H1 (cell line): ENCODE data around the gene DNTTIP2. TPM values are rescaled to one million over a fixed set of nuclear protein-coding genes. Genes with fewer than 3 reads are reported as not detected.

Experiments
- CTCF ChIA-PET: fragments of 300-600 bp; sonication (Branson Sonifier 250); formaldehyde crosslinking; loops from one replicate; lab custom pipeline; 2021; ENCODE audit not compliant: partially characterized antibody; lab: Charles Lee
- POLR2A ChIA-PET: fragments of 300-600 bp; sonication (Branson Sonifier 250); formaldehyde crosslinking; loops from one replicate; lab custom pipeline; 2021; ENCODE audit warnings: inconsistent platforms; ENCODE audit not compliant: partially characterized antibody; lab: Charles Lee
- DNase-seq, 2 experiments: peaks; one replicate each; pipeline versions ENCODE4 v3.0.0 to v3.0.0-alpha.2; 2010 to 2022; ENCODE audit warnings: low spot score in 2 of 2, low read depth in 1 of 2, mixed read lengths in 1 of 2
- FAIRE-seq: peaks from 2 replicates; lab custom pipeline; 2011; peaks lifted over from hg19 to GRCh38; lab: Jason Lieb, UNC
- H2AFZ ChIP-seq: 2 replicates; pipeline ENCODE4 v1.8.1; 2012; ENCODE audit warnings: low read length, inconsistent platforms
- H2AK5ac ChIP-seq: 2 replicates; pipeline ENCODE4 v1.6.1; 2013; ENCODE audit warnings: low read depth, low read length
- H2BK120ac ChIP-seq: replicated peaks from 2 replicates; pipeline ENCODE3; 2013; ENCODE audit warnings: low read depth, low read length, inconsistent platforms
- H2BK12ac ChIP-seq: 2 replicates; pipeline ENCODE4 v1.6.1; 2013; ENCODE audit warnings: low read depth, low read length
- H2BK15ac ChIP-seq: 2 replicates; pipeline ENCODE4 v1.6.1; 2013; ENCODE audit warnings: low read length
- H2BK20ac ChIP-seq: 2 replicates; pipeline ENCODE4 v1.6.1; 2013; ENCODE audit warnings: low read length
- H2BK5ac ChIP-seq: 2 replicates; pipeline ENCODE4 v1.6.1; 2013; ENCODE audit warnings: low read depth, low read length
- H3K14ac ChIP-seq: 2 replicates; pipeline ENCODE4 v1.6.1; 2013; ENCODE audit warnings: inconsistent platforms; ENCODE audit not compliant: insufficient read length
- H3K18ac ChIP-seq: 2 replicates; pipeline ENCODE4 v1.6.1; 2013; ENCODE audit warnings: low read length; ENCODE audit errors: extremely low read depth
- H3K23ac ChIP-seq: 2 replicates; pipeline ENCODE4 v1.6.1; 2013; ENCODE audit warnings: inconsistent platforms; ENCODE audit not compliant: insufficient read length
- H3K23me2 ChIP-seq: 2 replicates; pipeline ENCODE4 v1.6.1; 2013; ENCODE audit warnings: low read depth, low read length
- H3K27ac ChIP-seq: 2 replicates; pipeline ENCODE4 v1.6.1; 2011; ENCODE audit warnings: low read depth, low read length, inconsistent platforms
- H3K27me3 ChIP-seq, 4 experiments: replicated peaks in 1 of 4; 1 replicate in 1 of 4; 2 replicates in 3 of 4; pipeline versions ENCODE4 v1.6.1 to v1.8.1; 2011 to 2013; ENCODE audit warnings: low read length in 3 of 4, mild to moderate bottlenecking in 3 of 4, inconsistent platforms in 2 of 4, mixed read lengths in 2 of 4, moderate library complexity in 1 of 4; ENCODE audit not compliant: control insufficient read depth in 3 of 4, insufficient read depth in 3 of 4; ENCODE audit errors: extremely low read depth in 1 of 4
- H3K36me3 ChIP-seq, 4 experiments: 2 replicates each; pipeline versions ENCODE4 v1.6.1 to v1.8.1; 2011 to 2013; ENCODE audit warnings: mild to moderate bottlenecking in 4 of 4, low read length in 3 of 4, moderate library complexity in 2 of 4, control low read depth in 1 of 4, inconsistent platforms in 1 of 4; ENCODE audit not compliant: insufficient read depth in 4 of 4, control insufficient read depth in 2 of 4
- H3K4ac ChIP-seq: replicated peaks from 2 replicates; pipeline ENCODE3; 2013; ENCODE audit warnings: low read length, low read depth, mixed read lengths, inconsistent platforms; ENCODE audit not compliant: insufficient read length
- H3K4me1 ChIP-seq, 4 experiments: replicated peaks in 1 of 4; 1 replicate in 1 of 4; 2 replicates in 3 of 4; pipeline versions ENCODE4 v1.6.1 to v1.8.1; 2011 to 2013; ENCODE audit warnings: low read length in 3 of 4, inconsistent platforms in 2 of 4, mixed read lengths in 1 of 4; ENCODE audit not compliant: insufficient read depth in 4 of 4, control insufficient read depth in 3 of 4
- H3K4me2 ChIP-seq, 2 experiments: 2 replicates each; pipeline versions ENCODE4 v1.6.1 to v1.8.1; 2011 to 2013; ENCODE audit warnings: low read depth in 2 of 2, low read length in 2 of 2, control low read depth in 1 of 2, inconsistent platforms in 1 of 2, mild to moderate bottlenecking in 1 of 2; ENCODE audit not compliant: insufficient read depth in 1 of 2
- H3K4me3 ChIP-seq, 4 experiments: fragments of 200-600, 300-600 bp in 1 of 4; sonication (generic), shearing (Covaris generic), sonication (Bioruptor Twin) in 1 of 4; 2 replicates each; pipeline versions ENCODE4 v1.5.1 to v1.8.1; 2011 to 2016; ENCODE audit warnings: low read length in 4 of 4, low read depth in 3 of 4, control low read depth in 2 of 4, inconsistent platforms in 2 of 4, mild to moderate bottlenecking in 2 of 4, mixed read lengths in 1 of 4, moderate library complexity in 1 of 4; ENCODE audit not compliant: insufficient read depth in 2 of 4; ENCODE audit errors: extremely low read depth in 1 of 4
- H3K56ac ChIP-seq: replicated peaks from 2 replicates; pipeline ENCODE3; 2013; ENCODE audit warnings: low read depth, mild to moderate bottlenecking, mixed read lengths, low read length, inconsistent platforms; ENCODE audit not compliant: insufficient read length
- H3K79me1 ChIP-seq: 2 replicates; pipeline ENCODE4 v1.6.1; 2013; ENCODE audit warnings: low read depth, low read length, control low read depth
- H3K79me2 ChIP-seq, 2 experiments: 2 replicates each; pipeline versions ENCODE4 v1.6.1 to v1.8.1; 2012 to 2013; ENCODE audit warnings: low read length in 2 of 2, mild to moderate bottlenecking in 2 of 2, inconsistent platforms in 1 of 2; ENCODE audit not compliant: insufficient read depth in 2 of 2, control insufficient read depth in 1 of 2
- H3K9ac ChIP-seq, 4 experiments: replicated peaks in 1 of 4; 1 replicate in 1 of 4; 2 replicates in 3 of 4; pipeline versions ENCODE4 v1.6.1 to v1.8.1; 2011 to 2013; ENCODE audit warnings: low read depth in 3 of 4, low read length in 3 of 4, control low read depth in 2 of 4, mild to moderate bottlenecking in 2 of 4, moderate library complexity in 2 of 4, inconsistent platforms in 1 of 4; ENCODE audit errors: extremely low read depth in 1 of 4
- H3K9me3 ChIP-seq, 2 experiments: 2 replicates each; pipeline versions ENCODE4 v1.6.1 to v1.8.1; 2012 to 2013; ENCODE audit warnings: mild to moderate bottlenecking in 2 of 2, moderate library complexity in 2 of 2, control low read depth in 1 of 2, inconsistent platforms in 1 of 2, low read depth in 1 of 2, low read length in 1 of 2, mixed read lengths in 1 of 2; ENCODE audit not compliant: insufficient read depth in 2 of 2
- H4K20me1 ChIP-seq, 2 experiments: replicated peaks in 1 of 2; 2 replicates each; pipeline versions ENCODE3 to v1.8.1; 2011 to 2013; ENCODE audit warnings: inconsistent platforms in 2 of 2, low read length in 2 of 2, mild to moderate bottlenecking in 1 of 2; ENCODE audit not compliant: insufficient read depth in 2 of 2, control insufficient read depth in 1 of 2
- H4K5ac ChIP-seq: 2 replicates; pipeline ENCODE4 v1.6.1; 2013; ENCODE audit warnings: low read length, low read depth, mixed read lengths, inconsistent platforms; ENCODE audit not compliant: insufficient read length
- H4K8ac ChIP-seq: 2 replicates; pipeline ENCODE4 v1.8.0; 2013; ENCODE audit warnings: mild to moderate bottlenecking, moderate library complexity, low read length, inconsistent platforms; ENCODE audit not compliant: insufficient read depth; ENCODE audit errors: extremely low read depth
- H4K91ac ChIP-seq: replicated peaks from 2 replicates; pipeline ENCODE3; 2013; ENCODE audit warnings: low read length, mixed read lengths, inconsistent platforms; ENCODE audit not compliant: insufficient read length
- BACH1 ChIP-seq: IDR thresholded peaks from 2 replicates; pipeline ENCODE4 v1.6.1; 2012; ENCODE audit warnings: low read length, improper control_type of control experiment
- CHD2 ChIP-seq: IDR thresholded peaks from 2 replicates; pipeline ENCODE4 v1.6.1; 2012; ENCODE audit warnings: low read length, improper control_type of control experiment
- GTF2F1 ChIP-seq: IDR thresholded peaks from 2 replicates; pipeline ENCODE4 v1.6.1; 2012; ENCODE audit warnings: low read depth, low read length, improper control_type of control experiment, borderline replicate concordance
- HDAC2 ChIP-seq, 2 experiments: fragments of 300-600 bp in 1 of 2; sonication (generic) in 1 of 2; IDR thresholded peaks; 2 replicates each; pipeline ENCODE4 v1.6.1; 2011 to 2012; ENCODE audit warnings: low read depth in 2 of 2, low read length in 2 of 2, mild to moderate bottlenecking in 2 of 2, moderate library complexity in 2 of 2, borderline replicate concordance in 1 of 2, inconsistent platforms in 1 of 2
- MAX ChIP-seq: IDR thresholded peaks from 2 replicates; pipeline ENCODE4 v1.6.1; 2012; ENCODE audit warnings: inconsistent platforms
- NRF1 ChIP-seq: IDR thresholded peaks from 2 replicates; pipeline ENCODE4 v1.6.1; 2011; ENCODE audit warnings: mild to moderate bottlenecking, low read depth, low read length, improper control_type of control experiment
- RBBP5 ChIP-seq: IDR thresholded peaks from 2 replicates; pipeline ENCODE4 v1.7.1; 2012; ENCODE audit warnings: low read depth, mild to moderate bottlenecking, inconsistent platforms, low read length, moderate library complexity, borderline replicate concordance
- SIN3A ChIP-seq, 2 experiments: IDR thresholded peaks in 1 of 2; conservative IDR thresholded peaks in 1 of 2; 2 replicates each; pipeline ENCODE4 v1.6.1; 2011 to 2012; ENCODE audit warnings: low read length in 2 of 2, improper control_type of control experiment in 1 of 2, low read depth in 1 of 2, mild to moderate bottlenecking in 1 of 2
- SP4 ChIP-seq: IDR thresholded peaks from 2 replicates; pipeline ENCODE4 v1.6.1; 2012; ENCODE audit warnings: low read length, inconsistent platforms
- SUZ12 ChIP-seq: fragments of 200-600 bp; sonication (generic); IDR thresholded peaks from 2 replicates; pipeline ENCODE4 v1.6.1; 2012; ENCODE audit warnings: mild to moderate bottlenecking, inconsistent platforms, low read length, moderate library complexity, mixed read lengths
- WGBS, 2 experiments: shearing (Covaris generic) in 1 of 2; methylation state at CpG; one replicate each; pipeline versions ENCODE4 v1.1.6 to v1.1.7; 2013 to 2015; ENCODE audit warnings: low lambda C conversion rate in 2 of 2, mixed read lengths in 2 of 2, inconsistent platforms in 1 of 2, low coverage in 1 of 2, missing lambda C conversion rate in 1 of 2; ENCODE audit not compliant: insufficient replicate concordance in 2 of 2, insufficient coverage in 1 of 2, insufficient read length in 1 of 2; ENCODE audit errors: extremely low coverage in 1 of 2, missing lambda C conversion rate in 1 of 2; 5-methylcytosine and 5-hydroxymethylcytosine counted together
- polyA plus RNA-seq, 7 experiments: library from polyadenylated mRNA; depleted of rRNA in 3 of 7; stranded (reverse) in 5 of 7; unstranded in 2 of 7; fragments of >200 nt in 5 of 7; fragments of 200-250 nt in 2 of 7; gene quantifications; 1 replicate in 5 of 7; 2 replicates in 1 of 7; 4 replicates in 1 of 7; pipeline versions ENCODE4 v1.2.1 to v1.2.3, GENCODE V29; 2011 to 2013; ENCODE audit warnings: missing spikeins in 2 of 7, mixed read lengths in 2 of 7
- total RNA-seq: library from RNA; stranded (reverse); fragmentation: NEBNext Ultra II Directional; extraction: Animal tissue kit (Norgen Biotek cat#: 25700); gene quantifications from 2 replicates; pipeline ENCODE4 v1.2.1, GENCODE V29; 2021

DNTTIP2 gene
- total and polyA plus RNA-seq, 2 of the 8 experiments (the other 6 are each of a cell fraction or from before 2014, with no cell fraction given), result 6.3 to 80.4 TPM

GRCh38 chr1:93908394-93909145, 29.6 kb upstream of the DNTTIP2 start:
- Histone ChIP-seq H4K8ac (peak overlapping the region; percentile 62), H3K14ac (no peak overlapping the region), H4K5ac (no peak overlapping the region), H3K23me2 (peaks cover 10% of the 10 kb centered on the region), H2BK12ac (no peak overlapping the region), H3K9ac (peak overlapping the region; percentile 41 to 83 (median 58); a peak in 5 of 7 replicates), H3K4ac (no peak overlapping the region), H2BK20ac (no peak overlapping the region), H3K9me3 (no peaks in the 10 kb centered on the region), H2AFZ (0 out of 2 replicates have a peak overlapping the region, but pooled peaks have one; percentile 28), H3K27me3 (0 out of 7 replicates have a peak, but pooled peaks cover 0 to 2% (median 1%) of the 10 kb centered on the region in 4 experiments), H3K27ac (peak overlapping the region; percentile 42; the same call in 1 of the 2 replicates), H3K18ac (peak overlapping the region; percentile 93), H3K79me1 (no peaks in the 10 kb centered on the region; the same call in 1 of the 2 replicates), H2BK120ac (no peak overlapping the region), H3K4me3 (peak overlapping the region; percentile 70 to 91 (median 81)), H3K23ac (no peak overlapping the region), H2BK15ac (no peak overlapping the region), H3K36me3 (no peaks in the 10 kb centered on the region), H4K20me1 (no peaks in the 10 kb centered on the region), H2AK5ac (0 out of 2 replicates have a peak overlapping the region, but pooled peaks have one; percentile 82), H3K4me2 (peak overlapping the region; percentile 83 to 92), H4K91ac (no peak overlapping the region), H2BK5ac (no peak overlapping the region), H3K56ac (peak overlapping the region; percentile 21), H3K4me1 (peaks cover 0 to 3% (median 2%) of the 10 kb centered on the region in 4 experiments; a peak in 2 of 7 replicates), H3K79me2 (peaks cover 0 to 44% of the 10 kb centered on the region in 2 experiments; a peak in 2 of 4 replicates)
- ChIA-PET POLR2A (interaction anchor here (1.0 to 1.7 kb wide), 2 partner anchors 20 to 29 kb away, joined by 7 to 20 read pairs; partner anchors contain the start of gene DNTTIP2), CTCF (interaction anchor here (0.6 to 2.5 kb wide), 7 partner anchors 11 to 107 kb away, joined by 3 to 15 read pairs (median 4); no protein-coding TSS in a partner anchor)
- DNase-seq, result peak in 1 of 2 experiments; percentile 68
- WGBS, 2 experiments, result 4% methylated on average over 11 of the region's 49 CpGs; no CpG with 5 or more reads in 1 of the 2 experiments
- FAIRE-seq, result no peak
- 0 out of 2 replicates have a peak, but pooled peaks have one; percentile 34 for TF ChIP-seq RBBP5
- TF ChIP-seq BACH1, result no peak
- no peak for TF ChIP-seq GTF2F1
- TF ChIP-seq SUZ12, result 0 out of 2 replicates have a peak, but pooled peaks have one; percentile 21
- TF ChIP-seq NRF1, result 0 out of 2 replicates have a peak, but pooled peaks have one; percentile 18
- TF ChIP-seq SIN3A (conservative IDR thresholded peaks at IDR 0.05 in 1 of 2, IDR thresholded peaks at IDR 0.05 in 1 of 2; ENCODE audit: low read depth in 1 of 2, low read length in 2 of 2), result peak in 1 of 2 experiments; percentile 28; a peak in 1 of 4 replicates
- no peak for TF ChIP-seq SP4
- TF ChIP-seq MAX, result peak; percentile 30; the same call in 1 of the 2 replicates
- TF ChIP-seq CHD2, result no peak
- 0 out of 4 replicates have a peak, but pooled peaks of 1 of the 2 experiments have one; percentile 23 for TF ChIP-seq HDAC2 (IDR thresholded peaks at IDR 0.05; ENCODE audit: borderline replicate concordance in 1 of 2, low read depth in 2 of 2, low read length in 2 of 2)
